Left ventricle myocardium superior (tissue), 1 donor: ENCODE measurements around the gene ANKH. TPM values are rescaled to one million over a fixed set of nuclear protein-coding genes. Genes with fewer than 3 reads are reported as not detected.
"Not testable (repeated sequence)": the region's sequence is repeated elsewhere in the genome, so short reads cannot be mapped to it uniquely, and the experiment has no call there.

Experiments used
- ATAC-seq: fragments of 200-7000 bp; cut with Tn5 transposase; one replicate; pipeline ENCODE4 v1.9.1; 2020; ENCODE audit warnings: mild to moderate bottlenecking, moderate library complexity
- DNase-seq: peaks from one replicate; pipeline ENCODE4 v3.0.0-alpha.2; 2020
- intact Hi-C: fragments of 100-400 bp; cut with micrococcal nuclease; formaldehyde crosslinking; loops from one replicate; pipeline ENCODE4 v1.11.0; 2022
- total RNA-seq: library from RNA; stranded (reverse); fragmentation: NEBNext Ultra II Directional; extraction: Animal tissue kit (Norgen Biotek cat#: 25700); gene quantifications from one replicate; pipeline ENCODE4 v1.2.1, GENCODE V29; 2021
- donor health status: DM: no; HTN: yes; CAD: no; lungs with severe emphysema.

ANKH gene
- total RNA-seq, 1 donor from 2014 or later: 166 TPM

GRCh38 chr5:14864181-14864812 lies 7.3 kb downstream of the ANKH start:
- DNase-seq: no peak
- intact Hi-C loops: no loop called here
- ATAC-seq: peak; percentile 61

GRCh38 chr5:14863105-14863504 lies 8.5 kb downstream of the ANKH start:
- ATAC-seq: peak; percentile 26
- intact Hi-C loops: no loop called here
- no peak for DNase-seq

- intact Hi-C loops: no loop called here
- DNase-seq: no peak
- ATAC-seq: peak; percentile 84
Observed at GRCh38 chr5:14861123-14861765, 10.3 kb downstream of the ANKH start.

- DNase-seq: no peak
- no peak for ATAC-seq
- intact Hi-C loops: no loop called here
Observed at GRCh38 chr5:14859980-14860379, 11.6 kb downstream of the ANKH start.

- DNase-seq: no peak
- ATAC-seq: no peak
- intact Hi-C loops: no loop called here
Observed at GRCh38 chr5:14859150-14859549, 12.4 kb downstream of the ANKH start.

GRCh38 chr5:14855366-14855765 lies 16.2 kb downstream of the ANKH start:
- ATAC-seq (no peak), DNase-seq (no peak)
- intact Hi-C loops: no loop called here

GRCh38 chr5:14854799-14855198 lies 16.8 kb downstream of the ANKH start:
- peak; percentile 12 for ATAC-seq
- DNase-seq: no peak

GRCh38 chr5:14853685-14854084 lies 17.9 kb downstream of the ANKH start:
- intact Hi-C loops: no loop called here
- DNase-seq (no peak), ATAC-seq (no peak)

More at GRCh38 chr5:14854799-14855198, 16.8 kb downstream of the ANKH start:
- intact Hi-C loops: no loop called here

- intact Hi-C loops: no loop called here
Observed at GRCh38 chr5:14852779-14853178, 18.8 kb downstream of the ANKH start.

GRCh38 chr5:14851999-14852526 lies 19.5 kb downstream of the ANKH start:
- intact Hi-C loops: no loop called here
- ATAC-seq: no peak
- no peak for DNase-seq

More at GRCh38 chr5:14852779-14853178, 18.8 kb downstream of the ANKH start:
- no peak for DNase-seq
- ATAC-seq: no peak

GRCh38 chr5:14851597-14851996 lies 20.0 kb downstream of the ANKH start:
- ATAC-seq (no peak), DNase-seq (no peak)
- intact Hi-C loops: no loop called here

- DNase-seq (no peak), ATAC-seq (peak; percentile 44)
- intact Hi-C loops: no loop called here
Observed at GRCh38 chr5:14851050-14851419, 20.5 kb downstream of the ANKH start.

- peak; percentile 35 for ATAC-seq
Observed at GRCh38 chr5:14850419-14851049, 21.0 kb downstream of the ANKH start.

GRCh38 chr5:14849516-14850294 lies 21.9 kb downstream of the ANKH start:
- ATAC-seq (no peak), DNase-seq (no peak)
- intact Hi-C loops: no loop called here

More at GRCh38 chr5:14850419-14851049, 21.0 kb downstream of the ANKH start:
- no peak for DNase-seq
- intact Hi-C loops: no loop called here

GRCh38 chr5:14848942-14849341 lies 22.6 kb downstream of the ANKH start:
- intact Hi-C loops, DNase-seq, ATAC-seq: not testable (repeated sequence)

GRCh38 chr5:14848385-14848784 lies 23.2 kb downstream of the ANKH start:
- DNase-seq: no peak
- ATAC-seq: no peak
- intact Hi-C loops: no loop called here

GRCh38 chr5:14847471-14847870 lies 24.1 kb downstream of the ANKH start:
- ATAC-seq: no peak
- no peak for DNase-seq
- intact Hi-C loops: no loop called here

- no peak for ATAC-seq
- intact Hi-C loops: no loop called here
- no peak for DNase-seq
Observed at GRCh38 chr5:14842117-14842516, 29.5 kb downstream of the ANKH start.

- no peak for ATAC-seq
- intact Hi-C loops: no loop called here
Observed at GRCh38 chr5:14840624-14841023, 31.0 kb downstream of the ANKH start.

More at GRCh38 chr5:14840624-14841023, 31.0 kb downstream of the ANKH start:
- no peak for DNase-seq
